ENCODE results near the gene SOAT1.
"Not testable (repeated sequence)": the region's sequence is repeated elsewhere in the genome, so short reads cannot be mapped to it uniquely, and the experiment has no call there.

GRCh38 chr1:179399399-179399798 is 105.8 kb downstream of the SOAT1 start:
- not testable (repeated sequence) for TF ChIP-seq CTCF, POLR2A (IDR thresholded peaks at IDR 0.05)
